Neural cell (in vitro differentiated cells): Measurements from ENCODE around the gene UBA1. TPM values are rescaled to one million over a fixed set of nuclear protein-coding genes. Genes with fewer than 3 reads are reported as not detected.

Experiments
- H2AFZ ChIP-seq: fragments of 200-600, 300-800 bp; sonication (generic), shearing (Covaris generic); 2 replicates; pipeline ENCODE4 v1.6.0; 2014; ENCODE audit warnings: low read depth, mild to moderate bottlenecking, antibody characterized with exemption, low read length, moderate library complexity
- H3F3A ChIP-seq: fragments of 200-600 bp; shearing (Covaris generic); 2 replicates; pipeline ENCODE4 v1.6.1; 2016; ENCODE audit warnings: mild to moderate bottlenecking, moderate library complexity, mixed read lengths, antibody characterized with exemption, low read length; ENCODE audit not compliant: insufficient read depth, poor library complexity, severe bottlenecking
- H3K27ac ChIP-seq: fragments of 200-600, 300-800 bp; sonication (generic), shearing (Covaris generic); 2 replicates; pipeline ENCODE4 v1.5.1; 2014; ENCODE audit warnings: mild to moderate bottlenecking, low read length, moderate library complexity
- H3K27me3 ChIP-seq: fragments of 300-800, 200-600 bp; sonication (generic), shearing (Covaris generic); 2 replicates; pipeline ENCODE4 v1.6.0; 2014; ENCODE audit warnings: mild to moderate bottlenecking, low read depth, low read length, moderate library complexity; ENCODE audit not compliant: insufficient read depth
- H3K36me3 ChIP-seq: fragments of 300-800, 200-600 bp; sonication (generic), shearing (Covaris generic); 2 replicates; pipeline ENCODE4 v1.5.1; 2014; ENCODE audit warnings: mild to moderate bottlenecking, antibody characterized with exemption, low read length, moderate library complexity; ENCODE audit not compliant: insufficient read depth
- H3K4me2 ChIP-seq: fragments of 300-800, 200-600 bp; sonication (generic), shearing (Covaris generic); 2 replicates; pipeline ENCODE4 v1.6.0; 2014; ENCODE audit warnings: mild to moderate bottlenecking, low read length
- H3K4me3 ChIP-seq: fragments of 300-800, 200-600 bp; sonication (generic), shearing (Covaris generic); 2 replicates; pipeline ENCODE4 v1.5.1; 2014; ENCODE audit warnings: mild to moderate bottlenecking, low read length, moderate library complexity
- H3K79me2 ChIP-seq: fragments of 200-600 bp; shearing (Covaris generic); replicated peaks from 2 replicates; pipeline ENCODE4 v1.6.0; 2014; ENCODE audit warnings: mild to moderate bottlenecking, low read length, moderate library complexity; ENCODE audit not compliant: insufficient read depth
- H3K9ac ChIP-seq: fragments of 300-800, 200-600 bp; sonication (generic), shearing (Covaris generic); 2 replicates; pipeline ENCODE4 v1.6.1; 2016; ENCODE audit warnings: mild to moderate bottlenecking, low read length, mixed read lengths
- H3K9me2 ChIP-seq: fragments of 200-600 bp; shearing (Covaris generic); 2 replicates; pipeline ENCODE4 v1.6.1; 2016; ENCODE audit warnings: mild to moderate bottlenecking, low read length, mixed read lengths; ENCODE audit not compliant: insufficient read depth
- H3K9me3 ChIP-seq: fragments of 200-600, 300-800 bp; sonication (generic), shearing (Covaris generic); 2 replicates; pipeline ENCODE4 v1.6.1; 2016; ENCODE audit warnings: mild to moderate bottlenecking, mixed run types, low read length, moderate library complexity, mixed read lengths
- H4K20me1 ChIP-seq: fragments of 200-600 bp; shearing (Covaris generic); 2 replicates; pipeline ENCODE4 v1.6.1; 2016; ENCODE audit warnings: mild to moderate bottlenecking, mixed run types; ENCODE audit not compliant: insufficient read depth
- EP300 ChIP-seq: fragments of 450-650 bp; conservative IDR thresholded peaks from 2 replicates; pipeline ENCODE4 v1.6.1; 2014; ENCODE audit warnings: antibody characterized with exemption, mild to moderate bottlenecking, moderate library complexity; ENCODE audit not compliant: poor library complexity, severe bottlenecking
- EZH2 ChIP-seq: fragments of 200-600, 300-800 bp; shearing (Covaris generic), sonication (generic); IDR thresholded peaks from 2 replicates; pipeline ENCODE4 v1.6.1; 2014; ENCODE audit warnings: antibody characterized with exemption, low read length, borderline replicate concordance, mild to moderate bottlenecking; ENCODE audit not compliant: insufficient read depth, poor library complexity, severe bottlenecking
- MXI1 ChIP-seq: fragments of 450-650 bp; conservative IDR thresholded peaks from 2 replicates; pipeline ENCODE4 v1.6.1; 2014; ENCODE audit warnings: antibody characterized with exemption, mild to moderate bottlenecking; ENCODE audit not compliant: poor library complexity, severe bottlenecking
- POLR2AphosphoS5 ChIP-seq: IDR thresholded peaks from 2 replicates; pipeline ENCODE4 v1.6.1; 2012
- RAD21 ChIP-seq: fragments of 450-650 bp; conservative IDR thresholded peaks from 2 replicates; pipeline ENCODE4 v1.6.1; 2014; ENCODE audit warnings: antibody characterized with exemption, mild to moderate bottlenecking, moderate library complexity
- SMC3 ChIP-seq: fragments of 450-650 bp; conservative IDR thresholded peaks from 2 replicates; pipeline ENCODE4 v1.6.1; 2014; ENCODE audit warnings: antibody characterized with exemption, mild to moderate bottlenecking, moderate library complexity; ENCODE audit not compliant: poor library complexity
- TAF1 ChIP-seq: IDR thresholded peaks from 2 replicates; pipeline ENCODE4 v1.6.1; 2012; ENCODE audit warnings: low read depth
- polyA plus RNA-seq: library from polyadenylated mRNA; depleted of rRNA; stranded (reverse); fragments of >200 nt; gene quantifications from 2 replicates; pipeline ENCODE4 v1.2.3, GENCODE V29; 2014
- TF ChIP-seq, protein P1 (sequence below): fragments of 450-650 bp; IDR thresholded peaks from 2 replicates; pipeline ENCODE4 v1.5.1; 2014; ENCODE audit warnings: antibody characterized with exemption, mild to moderate bottlenecking, moderate library complexity; ENCODE audit not compliant: poor library complexity, severe bottlenecking
- TF ChIP-seq, protein P2 (sequence below): IDR thresholded peaks from 2 replicates; pipeline ENCODE4 v1.6.1; 2012; ENCODE audit warnings: borderline replicate concordance

Gene UBA1
- polyA plus RNA-seq, 1 donor from 2014 or later, result 132 TPM

DNA sequence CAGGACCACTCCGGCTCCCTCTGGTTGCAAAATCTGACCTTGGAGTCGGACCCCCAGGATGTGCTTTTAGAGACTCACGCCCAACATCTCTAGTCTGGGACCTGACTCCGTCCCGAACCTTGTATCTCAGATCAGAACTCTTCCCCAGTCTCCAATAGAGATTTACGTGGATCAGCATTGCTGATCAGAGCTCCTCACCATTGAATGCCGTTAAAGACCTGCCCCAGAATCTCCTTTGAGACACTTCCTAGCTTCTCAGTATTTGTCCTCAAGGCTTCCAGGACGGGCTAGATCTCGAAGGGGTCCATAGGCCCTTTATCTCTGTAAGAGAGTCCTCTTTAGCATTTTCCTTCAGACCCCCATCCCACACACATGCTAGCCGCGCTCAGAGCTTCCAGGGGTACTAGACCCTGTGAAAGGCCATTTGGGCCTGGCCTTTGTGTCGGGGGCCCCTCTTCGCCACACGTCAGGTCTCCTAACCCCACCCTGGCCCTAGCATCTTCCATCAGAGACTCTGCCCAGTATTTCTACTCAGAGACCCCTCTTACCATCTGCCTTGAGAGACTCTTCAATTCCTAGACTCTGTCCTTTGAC, 662 bp downstream of the UBA1 start:
- peak overlapping the region; percentile 91 for H3K27ac ChIP-seq

DNA sequence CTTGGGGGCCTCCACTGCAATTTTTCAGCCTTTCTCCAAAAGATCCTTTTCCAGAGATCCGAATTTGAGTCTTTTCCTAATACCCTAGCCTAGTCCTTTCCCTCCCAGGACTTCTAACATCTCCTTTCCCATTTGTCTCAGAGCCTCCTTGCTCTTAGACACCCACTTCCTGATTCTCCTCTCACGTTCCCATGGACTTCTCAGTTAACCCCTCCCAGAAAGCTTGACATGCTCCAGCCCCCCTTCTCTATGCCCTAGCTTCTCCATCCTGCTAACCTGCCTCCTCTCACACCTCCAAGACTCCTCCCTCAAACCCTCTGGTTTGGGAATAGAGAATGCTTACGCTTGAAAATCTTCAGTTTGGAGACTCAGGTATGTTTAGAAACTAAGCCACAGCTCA, 2.5 kb downstream of the UBA1 start:
- H3K9me2 ChIP-seq, result no peaks in the 10 kb centered on the region
- H3K27ac ChIP-seq, result no peak overlapping the region
- H3K4me3 ChIP-seq, result peak overlapping the region; percentile 85
- TF ChIP-seq TAF1, result no peak
- TF ChIP-seq, protein P1, sequence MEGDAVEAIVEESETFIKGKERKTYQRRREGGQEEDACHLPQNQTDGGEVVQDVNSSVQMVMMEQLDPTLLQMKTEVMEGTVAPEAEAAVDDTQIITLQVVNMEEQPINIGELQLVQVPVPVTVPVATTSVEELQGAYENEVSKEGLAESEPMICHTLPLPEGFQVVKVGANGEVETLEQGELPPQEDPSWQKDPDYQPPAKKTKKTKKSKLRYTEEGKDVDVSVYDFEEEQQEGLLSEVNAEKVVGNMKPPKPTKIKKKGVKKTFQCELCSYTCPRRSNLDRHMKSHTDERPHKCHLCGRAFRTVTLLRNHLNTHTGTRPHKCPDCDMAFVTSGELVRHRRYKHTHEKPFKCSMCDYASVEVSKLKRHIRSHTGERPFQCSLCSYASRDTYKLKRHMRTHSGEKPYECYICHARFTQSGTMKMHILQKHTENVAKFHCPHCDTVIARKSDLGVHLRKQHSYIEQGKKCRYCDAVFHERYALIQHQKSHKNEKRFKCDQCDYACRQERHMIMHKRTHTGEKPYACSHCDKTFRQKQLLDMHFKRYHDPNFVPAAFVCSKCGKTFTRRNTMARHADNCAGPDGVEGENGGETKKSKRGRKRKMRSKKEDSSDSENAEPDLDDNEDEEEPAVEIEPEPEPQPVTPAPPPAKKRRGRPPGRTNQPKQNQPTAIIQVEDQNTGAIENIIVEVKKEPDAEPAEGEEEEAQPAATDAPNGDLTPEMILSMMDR, result no peak
- TF ChIP-seq EP300, result no peak
- no peak for TF ChIP-seq POLR2AphosphoS5
- TF ChIP-seq MXI1, result no peak
- TF ChIP-seq RAD21, result no peak
- TF ChIP-seq, protein P2, sequence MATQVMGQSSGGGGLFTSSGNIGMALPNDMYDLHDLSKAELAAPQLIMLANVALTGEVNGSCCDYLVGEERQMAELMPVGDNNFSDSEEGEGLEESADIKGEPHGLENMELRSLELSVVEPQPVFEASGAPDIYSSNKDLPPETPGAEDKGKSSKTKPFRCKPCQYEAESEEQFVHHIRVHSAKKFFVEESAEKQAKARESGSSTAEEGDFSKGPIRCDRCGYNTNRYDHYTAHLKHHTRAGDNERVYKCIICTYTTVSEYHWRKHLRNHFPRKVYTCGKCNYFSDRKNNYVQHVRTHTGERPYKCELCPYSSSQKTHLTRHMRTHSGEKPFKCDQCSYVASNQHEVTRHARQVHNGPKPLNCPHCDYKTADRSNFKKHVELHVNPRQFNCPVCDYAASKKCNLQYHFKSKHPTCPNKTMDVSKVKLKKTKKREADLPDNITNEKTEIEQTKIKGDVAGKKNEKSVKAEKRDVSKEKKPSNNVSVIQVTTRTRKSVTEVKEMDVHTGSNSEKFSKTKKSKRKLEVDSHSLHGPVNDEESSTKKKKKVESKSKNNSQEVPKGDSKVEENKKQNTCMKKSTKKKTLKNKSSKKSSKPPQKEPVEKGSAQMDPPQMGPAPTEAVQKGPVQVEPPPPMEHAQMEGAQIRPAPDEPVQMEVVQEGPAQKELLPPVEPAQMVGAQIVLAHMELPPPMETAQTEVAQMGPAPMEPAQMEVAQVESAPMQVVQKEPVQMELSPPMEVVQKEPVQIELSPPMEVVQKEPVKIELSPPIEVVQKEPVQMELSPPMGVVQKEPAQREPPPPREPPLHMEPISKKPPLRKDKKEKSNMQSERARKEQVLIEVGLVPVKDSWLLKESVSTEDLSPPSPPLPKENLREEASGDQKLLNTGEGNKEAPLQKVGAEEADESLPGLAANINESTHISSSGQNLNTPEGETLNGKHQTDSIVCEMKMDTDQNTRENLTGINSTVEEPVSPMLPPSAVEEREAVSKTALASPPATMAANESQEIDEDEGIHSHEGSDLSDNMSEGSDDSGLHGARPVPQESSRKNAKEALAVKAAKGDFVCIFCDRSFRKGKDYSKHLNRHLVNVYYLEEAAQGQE, result no peak
- TF ChIP-seq EZH2, result no peak
- no peak for TF ChIP-seq SMC3
- H3K9ac ChIP-seq, result peak overlapping the region; percentile 38
- H3K27me3 ChIP-seq, result no peaks in the 10 kb centered on the region
- peaks cover 45% of the 10 kb centered on the region for H3K79me2 ChIP-seq
- H4K20me1 ChIP-seq, result peaks cover 15% of the 10 kb centered on the region
- H3K36me3 ChIP-seq, result no peaks in the 10 kb centered on the region
- H3K9me3 ChIP-seq, result no peaks in the 10 kb centered on the region
- no peaks in the 10 kb centered on the region for H3F3A ChIP-seq
- peak overlapping the region; percentile 44 for H3K4me2 ChIP-seq
- H2AFZ ChIP-seq, result no peak overlapping the region

More for the DNA sequence above, 662 bp downstream of the UBA1 start:
- H4K20me1 ChIP-seq, result peaks cover 15% of the 10 kb centered on the region
- no peaks in the 10 kb centered on the region for H3F3A ChIP-seq
- peak overlapping the region; percentile 85 for H3K4me3 ChIP-seq
- H3K4me2 ChIP-seq, result peak overlapping the region; percentile 55
- no peaks in the 10 kb centered on the region for H3K9me2 ChIP-seq
- no peaks in the 10 kb centered on the region for H3K36me3 ChIP-seq
- peaks cover 45% of the 10 kb centered on the region for H3K79me2 ChIP-seq
- no peaks in the 10 kb centered on the region for H3K27me3 ChIP-seq
- no peaks in the 10 kb centered on the region for H3K9me3 ChIP-seq
- TF ChIP-seq, protein P1, result no peak
- peak overlapping the region; percentile 96 for H3K9ac ChIP-seq
- no peak overlapping the region for H2AFZ ChIP-seq
